Sigmoid colon (tissue), 4 donors: ENCODE results near the gene TCAP.

ENCODE experiments used
- EP300 ChIP-seq, 4 donors: sonication (generic); formaldehyde crosslinking; IDR thresholded peaks; one replicate each; pipeline ENCODE4 v1.6.1; 2017; ENCODE audit warnings: antibody characterized with exemption in 4 of 4
- POLR2A ChIP-seq, 2 donors: fragments of 450-650 bp; IDR thresholded peaks; one replicate each; pipeline ENCODE4 v1.6.1; 2016; ENCODE audit warnings: antibody characterized with exemption in 2 of 2, mild to moderate bottlenecking in 2 of 2, moderate library complexity in 2 of 2
- POLR2AphosphoS5 ChIP-seq, 4 donors: sonication (generic); formaldehyde crosslinking; IDR thresholded peaks; one replicate each; pipeline ENCODE4 v1.6.1; 2017; ENCODE audit warnings: antibody characterized with exemption in 4 of 4
- TF ChIP-seq, protein P1 (sequence below), 4 experiments: fragments of 450-650 bp in 3 of 4; fragments of 200-600 bp in 1 of 4; IDR thresholded peaks; one replicate each; pipeline ENCODE4 v1.5.1; 2016 to 2019; ENCODE audit warnings: antibody characterized with exemption in 4 of 4, mild to moderate bottlenecking in 3 of 4, moderate library complexity in 2 of 4

DNA sequence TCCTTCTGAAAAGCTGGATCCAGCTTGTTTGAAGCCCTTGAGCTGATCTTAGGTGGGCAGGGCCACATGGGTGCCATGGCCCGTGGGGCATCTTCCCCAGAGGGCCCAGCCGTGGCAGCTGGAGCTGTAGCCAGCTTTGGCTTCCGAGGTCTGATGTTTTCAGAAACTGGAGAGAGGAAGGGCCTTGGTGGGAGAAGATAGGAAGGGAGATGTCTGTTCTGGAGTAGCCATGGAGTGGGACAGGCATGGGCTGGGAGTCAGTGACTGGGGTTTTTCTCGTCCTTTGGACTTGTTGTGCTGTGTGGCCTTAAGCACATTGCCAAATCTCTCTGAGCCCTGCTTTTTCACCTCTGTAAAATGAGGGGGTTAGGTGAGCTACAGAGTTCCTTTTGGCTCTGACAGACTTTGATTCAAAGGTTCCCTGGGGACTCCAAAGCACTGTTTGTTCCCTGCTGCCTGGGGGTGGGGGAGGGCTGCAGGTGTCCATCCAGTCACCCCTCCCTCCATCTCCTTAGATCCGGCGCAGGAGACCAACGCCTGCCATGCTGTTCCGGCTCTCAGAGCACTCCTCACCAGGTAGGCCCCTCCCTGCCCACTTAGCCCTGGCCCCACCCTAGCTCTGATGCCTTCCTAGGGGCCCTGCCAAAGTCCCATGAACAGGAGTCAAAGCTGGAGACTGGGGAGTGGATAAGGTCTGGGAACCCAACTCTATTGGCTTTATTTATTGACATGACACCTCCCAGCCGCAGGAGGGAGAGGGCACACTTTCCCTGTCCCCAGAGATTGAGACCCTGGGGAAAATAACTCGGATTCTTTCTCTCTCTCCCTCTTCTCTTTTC, 36.3 kb upstream of the TCAP start:
- TF ChIP-seq, protein P1, sequence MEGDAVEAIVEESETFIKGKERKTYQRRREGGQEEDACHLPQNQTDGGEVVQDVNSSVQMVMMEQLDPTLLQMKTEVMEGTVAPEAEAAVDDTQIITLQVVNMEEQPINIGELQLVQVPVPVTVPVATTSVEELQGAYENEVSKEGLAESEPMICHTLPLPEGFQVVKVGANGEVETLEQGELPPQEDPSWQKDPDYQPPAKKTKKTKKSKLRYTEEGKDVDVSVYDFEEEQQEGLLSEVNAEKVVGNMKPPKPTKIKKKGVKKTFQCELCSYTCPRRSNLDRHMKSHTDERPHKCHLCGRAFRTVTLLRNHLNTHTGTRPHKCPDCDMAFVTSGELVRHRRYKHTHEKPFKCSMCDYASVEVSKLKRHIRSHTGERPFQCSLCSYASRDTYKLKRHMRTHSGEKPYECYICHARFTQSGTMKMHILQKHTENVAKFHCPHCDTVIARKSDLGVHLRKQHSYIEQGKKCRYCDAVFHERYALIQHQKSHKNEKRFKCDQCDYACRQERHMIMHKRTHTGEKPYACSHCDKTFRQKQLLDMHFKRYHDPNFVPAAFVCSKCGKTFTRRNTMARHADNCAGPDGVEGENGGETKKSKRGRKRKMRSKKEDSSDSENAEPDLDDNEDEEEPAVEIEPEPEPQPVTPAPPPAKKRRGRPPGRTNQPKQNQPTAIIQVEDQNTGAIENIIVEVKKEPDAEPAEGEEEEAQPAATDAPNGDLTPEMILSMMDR (IDR thresholded peaks at IDR 0.05) = no peak
- TF ChIP-seq POLR2AphosphoS5 (IDR thresholded peaks at IDR 0.05) = no peak
- peak in 1 of 2 donors; percentile 27 for TF ChIP-seq POLR2A (IDR thresholded peaks at IDR 0.05)
- TF ChIP-seq EP300 (IDR thresholded peaks at IDR 0.05) = no peak
